Measurements from ENCODE around the gene BRPF3. TPM values are rescaled to one million over a fixed set of nuclear protein-coding genes. Genes with fewer than 3 reads are reported as not detected.

BRPF3 gene
- 3.8 and 25.3 TPM in 2 replicates for total RNA-seq

GRCh38 chr6:36196113-36196879 is at the start of gene BRPF3:
Gene BRPF3, plus strand, starts transcription at chr6:36196744. Its CDS starts 3,579 bp downstream, at chr6:36200323.
- peak; percentile 6 for DNase-seq (ENCODE audit: low read depth)

- DNase-seq (ENCODE audit: low read depth), result no peak
These were observed 49.2 kb upstream of the BRPF3 start for GRCh38 chr6:36147294-36147693.

DNA sequence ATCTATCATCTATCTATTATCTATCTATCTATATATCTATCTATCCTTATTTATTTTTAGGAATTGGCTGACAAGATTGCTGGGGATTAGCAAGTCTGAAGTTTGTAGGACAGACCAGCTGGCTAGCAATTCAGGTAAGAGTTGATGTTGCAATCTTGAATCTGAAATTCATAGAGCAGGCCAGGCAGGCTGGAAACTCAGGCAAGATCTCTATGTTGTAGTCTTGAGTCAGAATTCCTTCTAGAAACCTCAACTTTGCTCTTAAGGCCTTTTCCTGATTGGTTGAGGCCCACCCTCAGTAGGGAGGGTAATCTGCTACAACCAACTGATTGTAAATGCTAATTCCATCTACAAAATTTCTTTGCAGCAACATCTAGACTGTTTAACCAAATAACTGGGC is 47.1 kb upstream of the BRPF3 start:
- no peak for DNase-seq (ENCODE audit: low read depth)

GRCh38 chr6:36150283-36150682 is 46.3 kb upstream of the BRPF3 start:
- no peak for DNase-seq (ENCODE audit: low read depth)

DNA sequence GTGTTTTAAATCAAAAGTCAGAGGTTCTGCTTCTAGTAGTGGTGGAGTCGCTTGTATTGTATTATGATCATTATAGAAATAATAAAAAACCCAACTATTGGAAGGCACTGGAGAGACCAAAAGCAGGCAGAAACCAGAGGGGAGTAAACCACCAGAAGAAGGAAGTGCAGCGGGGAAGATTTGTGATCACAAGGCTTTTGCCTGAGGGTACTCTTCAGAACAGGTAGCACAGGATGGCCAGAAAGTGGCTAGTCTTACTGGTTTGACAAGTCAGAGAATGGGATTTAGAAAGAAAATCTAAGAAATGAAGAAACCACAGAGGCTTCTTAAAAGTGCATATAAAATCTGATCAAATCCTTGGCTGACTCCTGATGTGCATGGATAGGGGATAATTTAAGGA is 42.3 kb upstream of the BRPF3 start:
- peak; percentile 39 for DNase-seq (ENCODE audit: low read depth)

DNA sequence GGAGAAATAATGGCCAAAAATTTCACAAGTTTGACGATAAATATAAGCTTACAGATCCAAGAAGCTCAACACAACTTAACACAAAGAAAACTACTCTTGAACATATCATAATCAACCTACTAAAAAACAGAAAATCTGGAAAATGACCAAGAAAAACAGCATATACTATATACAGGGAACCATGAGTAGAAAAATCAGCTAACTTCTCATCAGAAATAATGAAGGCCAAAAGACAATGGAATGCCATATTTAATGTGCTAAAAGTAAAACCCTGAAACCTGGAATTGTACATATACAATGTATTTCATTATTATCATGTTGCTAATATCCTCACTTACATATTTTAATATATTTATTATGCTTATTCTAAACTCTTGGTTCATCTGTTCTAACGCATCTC is 40.9 kb upstream of the BRPF3 start:
- DNase-seq (ENCODE audit: low read depth), result no peak

DNA sequence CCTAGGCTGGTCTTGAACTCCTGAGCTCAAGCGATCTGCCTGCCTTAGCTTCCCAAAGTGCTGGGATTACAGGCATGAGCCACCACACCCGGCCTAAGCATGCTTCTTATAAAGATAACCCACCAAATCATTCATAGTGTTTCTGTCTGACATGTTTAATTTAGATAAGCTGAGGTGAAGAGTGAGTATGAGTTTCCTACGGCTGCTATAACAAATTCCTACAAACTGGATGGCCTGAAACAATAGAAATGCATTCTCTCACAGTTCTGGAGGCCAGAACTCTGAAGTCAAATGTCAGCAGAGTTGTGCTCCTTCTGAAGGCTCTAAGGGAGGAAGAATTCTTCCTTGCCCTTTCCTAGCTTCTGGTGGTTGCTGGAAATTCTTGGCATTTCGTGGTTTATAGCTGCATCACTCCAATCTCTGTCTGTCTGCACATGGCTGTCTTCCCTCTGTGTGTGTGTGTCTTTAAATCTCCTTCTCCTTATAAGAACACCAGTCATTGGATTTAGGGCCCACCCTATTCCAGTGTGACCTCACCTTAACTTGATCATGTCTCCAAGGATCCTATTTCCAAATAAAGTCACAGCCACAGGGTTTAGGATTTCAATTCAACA is 36.3 kb upstream of the BRPF3 start:
- peak; percentile 55 for DNase-seq (ENCODE audit: low read depth)

DNA sequence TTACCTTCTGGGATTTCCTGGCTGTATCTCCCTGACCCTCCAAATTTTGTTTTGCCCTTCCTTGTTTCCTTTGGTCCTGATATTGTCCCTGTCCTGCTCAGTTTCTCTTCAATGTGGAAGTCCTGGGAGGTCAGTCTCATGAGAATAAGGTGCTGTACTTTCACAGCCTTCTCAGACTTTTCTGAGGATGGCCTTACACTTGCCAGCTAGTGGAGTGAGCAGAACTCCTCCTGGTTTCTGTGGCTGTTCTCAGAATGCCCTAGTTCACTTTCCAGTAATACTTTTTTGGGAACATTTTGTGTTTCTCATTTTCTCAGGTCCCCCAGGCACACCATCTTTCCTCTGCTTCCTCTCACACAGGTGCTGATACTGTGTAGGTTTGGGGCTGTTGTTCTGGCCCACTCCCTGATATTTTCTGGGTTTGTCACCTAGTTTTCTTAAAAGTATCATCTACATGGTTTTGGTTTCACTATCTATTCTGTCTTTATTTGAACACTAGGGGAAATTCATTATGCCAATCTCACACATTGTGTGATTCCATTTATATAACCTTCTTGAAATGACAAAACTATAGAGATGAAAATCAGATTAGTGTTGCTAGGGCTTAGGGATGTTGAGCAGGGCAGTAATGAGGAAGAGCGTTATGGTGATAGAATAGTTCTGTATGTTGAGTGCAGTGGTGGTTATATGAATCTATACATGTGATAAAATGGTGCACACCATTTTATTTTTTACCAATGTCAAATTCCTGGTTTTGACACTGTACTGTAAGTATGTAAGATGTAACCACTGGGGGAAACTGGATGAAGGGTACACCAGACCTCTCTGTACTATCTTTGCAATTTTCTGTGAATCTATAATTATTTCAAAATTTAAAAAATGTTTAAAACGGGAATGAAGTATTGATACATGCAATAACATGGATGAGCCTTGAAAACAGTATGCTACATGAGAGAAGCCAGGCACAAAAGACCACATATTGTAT is 27.2 kb upstream of the BRPF3 start:
- no peak for DNase-seq (ENCODE audit: low read depth)

DNA sequence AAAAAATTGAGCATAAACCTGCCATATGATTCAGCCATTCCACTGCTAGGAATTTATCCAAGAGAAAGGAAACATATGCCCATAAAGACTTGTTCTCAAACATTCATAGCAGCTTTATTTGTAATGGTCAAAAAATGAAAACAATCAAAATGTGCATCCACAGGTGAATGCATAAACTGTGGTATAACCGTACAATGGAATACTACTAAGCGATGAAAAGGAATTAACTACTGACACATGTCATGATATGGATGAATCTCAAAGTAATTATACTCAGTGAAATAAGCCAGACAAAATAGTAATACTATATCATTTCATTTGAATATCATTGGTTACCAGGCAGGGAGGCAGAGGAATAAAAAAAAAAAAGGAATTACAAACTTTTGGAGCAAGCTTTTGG is 25.8 kb upstream of the BRPF3 start:
- DNase-seq (ENCODE audit: low read depth), result no peak

GRCh38 chr6:36171573-36171972 is 25.0 kb upstream of the BRPF3 start:
- DNase-seq (ENCODE audit: low read depth), result no peak

- peak; percentile 70 for DNase-seq (ENCODE audit: low read depth)
These were observed 19.4 kb upstream of the BRPF3 start for GRCh38 chr6:36177166-36177565.

DNA sequence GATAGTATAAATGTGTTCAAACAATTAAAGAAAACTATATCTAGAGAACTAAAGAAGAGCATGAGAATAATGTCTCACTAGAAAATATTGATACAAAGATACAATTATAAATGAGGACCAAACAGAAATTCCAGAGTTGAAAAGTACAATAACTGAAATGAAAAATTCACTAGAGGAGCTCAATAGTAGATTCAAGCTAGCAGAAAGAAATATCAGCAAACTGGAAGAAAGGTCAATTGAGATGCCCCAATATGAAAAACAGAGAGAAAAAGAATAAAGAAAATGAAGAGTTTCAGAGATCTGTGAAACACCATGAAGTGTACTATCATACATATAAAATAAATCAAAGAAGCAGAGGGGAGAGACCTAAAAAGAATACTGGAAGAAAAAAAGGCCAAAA is 18.0 kb upstream of the BRPF3 start:
- DNase-seq (ENCODE audit: low read depth), result no peak

- DNase-seq (ENCODE audit: low read depth), result no peak
These were observed 16.4 kb upstream of the BRPF3 start for GRCh38 chr6:36180126-36180525.

DNA sequence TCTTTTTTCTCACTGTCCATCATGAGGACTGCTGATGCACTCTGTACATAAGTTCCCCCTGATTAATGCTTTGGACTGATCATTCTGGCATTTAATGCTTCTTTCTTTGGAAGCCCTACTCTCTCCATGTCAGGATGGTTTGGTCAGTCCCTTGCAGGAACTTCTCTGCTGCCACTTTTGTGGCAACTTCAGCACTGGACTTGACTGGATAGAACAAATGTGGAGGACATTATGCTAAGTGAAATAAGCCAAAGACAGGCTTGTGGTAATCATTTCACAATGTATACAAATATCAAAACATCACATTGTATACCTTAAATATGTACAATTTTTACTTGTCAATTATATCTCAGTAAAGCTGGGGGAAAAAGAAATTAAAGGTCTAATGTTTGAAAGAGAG is 12.2 kb upstream of the BRPF3 start:
- no peak for DNase-seq (ENCODE audit: low read depth)

DNA sequence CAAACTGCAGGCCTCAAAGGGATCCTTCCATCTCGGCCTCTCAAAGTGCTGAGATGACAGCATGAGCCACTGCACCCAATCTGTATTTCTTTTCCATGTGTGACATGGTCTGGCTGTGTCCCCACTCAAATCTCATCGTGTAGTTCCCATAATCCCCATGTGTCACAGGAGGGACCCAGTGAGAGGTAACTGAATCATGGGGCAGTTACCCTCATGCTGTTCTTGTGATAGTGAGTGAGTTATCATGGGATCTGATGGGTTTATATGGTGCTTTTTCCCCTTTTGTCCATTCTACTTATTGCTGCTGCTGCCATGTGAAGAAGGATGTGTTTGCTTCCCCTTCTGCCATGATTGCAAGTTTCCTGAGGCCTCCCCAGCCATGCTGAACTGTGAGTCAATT is 10.3 kb upstream of the BRPF3 start:
- DNase-seq (ENCODE audit: low read depth), result no peak

DNA sequence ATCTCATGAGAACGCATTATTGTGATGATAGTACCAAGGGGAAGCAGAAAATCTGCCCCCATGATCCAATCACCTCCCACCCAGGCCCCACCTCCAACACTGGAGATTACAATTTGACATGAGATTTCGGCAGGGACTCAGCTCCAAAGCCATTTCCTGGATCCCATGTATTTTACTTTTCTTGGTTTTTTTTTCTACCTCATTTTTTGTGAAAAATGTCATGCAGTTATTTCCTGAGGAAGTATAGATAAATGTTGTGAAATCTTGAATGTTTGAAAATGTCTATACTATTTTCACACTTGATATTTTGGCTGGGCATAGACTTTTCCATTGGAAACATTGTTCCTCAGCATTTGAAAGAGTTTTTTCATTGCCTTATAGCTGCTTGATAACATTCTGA is 9.1 kb upstream of the BRPF3 start:
- DNase-seq (ENCODE audit: low read depth), result no peak

DNA sequence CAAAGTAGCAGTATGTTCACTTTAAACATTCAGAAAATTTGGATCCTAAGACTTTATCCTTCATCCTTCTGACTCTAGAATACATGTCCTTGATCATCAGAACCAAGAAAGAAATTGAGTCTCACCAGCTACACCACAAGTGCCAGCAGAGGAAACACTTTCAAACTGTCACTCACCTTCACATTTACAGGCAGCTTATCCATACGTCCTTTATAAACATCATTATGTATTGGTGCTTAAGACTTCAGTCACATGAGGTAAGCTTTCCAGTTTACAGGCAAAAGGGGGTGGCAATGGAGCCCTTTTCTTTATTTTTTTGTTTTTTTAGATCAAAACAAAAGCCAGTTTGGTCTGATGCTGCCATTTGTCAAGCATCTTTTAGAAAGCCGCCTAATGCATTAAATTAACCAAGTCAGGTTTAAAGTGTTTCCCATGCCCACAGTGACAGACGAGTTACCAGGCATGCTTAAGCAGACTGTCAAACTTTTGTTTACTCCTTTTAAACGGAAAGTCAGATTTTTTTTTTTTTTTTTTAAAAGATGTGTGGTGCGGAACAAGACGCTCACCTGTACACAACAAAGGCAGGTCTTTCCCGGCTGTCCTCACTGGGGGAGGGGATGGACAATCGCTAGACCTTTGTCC is 952 bp upstream of the BRPF3 start:
- peak; percentile 10 for DNase-seq (ENCODE audit: low read depth)

- peak; percentile 86 for DNase-seq (ENCODE audit: low read depth)
These were observed 470 bp downstream of the BRPF3 start for GRCh38 chr6:36196880-36197548.

GRCh38 chr6:36197739-36198221 is 1.2 kb downstream of the BRPF3 start:
- no peak for DNase-seq (ENCODE audit: low read depth)

DNA sequence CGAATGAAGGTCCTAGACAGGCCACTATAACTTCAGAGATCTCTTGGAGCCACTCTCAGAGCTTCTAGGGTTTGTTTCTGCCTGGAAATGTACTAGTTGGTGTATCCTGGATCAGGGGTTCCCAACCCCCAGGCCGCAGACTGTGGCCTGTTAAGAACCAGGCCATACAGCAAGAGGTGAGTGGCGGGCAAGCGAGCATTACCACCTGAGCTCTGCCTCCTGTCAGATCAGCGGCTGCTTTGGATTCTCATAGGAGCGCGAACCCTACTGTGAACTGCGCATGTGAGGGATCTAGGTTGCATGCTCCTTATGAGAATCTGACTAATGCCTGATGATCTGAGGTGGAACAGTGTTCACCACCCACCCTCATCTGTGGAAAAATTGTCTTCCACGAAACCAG is 2.4 kb downstream of the BRPF3 start:
- no peak for DNase-seq (ENCODE audit: low read depth)

All from renal cortical epithelial cell (primary cell).